ENCODE results near the gene ELOVL3. TPM values are rescaled to one million over a fixed set of nuclear protein-coding genes. Genes with fewer than 3 reads are reported as not detected.

The ELOVL3 gene
- total and polyA plus RNA-seq, 2 of the 13 experiments (the other 11 are each of a cell fraction or from before 2014, with no cell fraction given) = 0.58 to 0.69 TPM

GRCh38 chr10:102195296-102195870 is 30.7 kb upstream of the ELOVL3 start:
- Histone ChIP-seq H3K9ac (ENCODE audit: insufficient read depth, low read depth, low read length) (no peak overlapping the region), H3K79me2 (ENCODE audit: insufficient read depth, low read length) (no peaks in the 10 kb centered on the region), H3K4me2 (ENCODE audit: low read depth, low read length) (no peak overlapping the region), H3K4me1 (ENCODE audit: insufficient read depth, low read length) (0 out of 2 replicates have a peak, but pooled peaks cover 4% of the 10 kb centered on the region), H4K20me1 (ENCODE audit: insufficient read depth, low read length) (no peaks in the 10 kb centered on the region), H2AFZ (ENCODE audit: low read length) (no peak overlapping the region), H3K36me3 (replicated peaks in 1 of 2; ENCODE audit: control insufficient read depth in 1 of 2, insufficient read depth in 2 of 2, low read length in 2 of 2) (no peaks in the 10 kb centered on the region), H3K9me3 (ENCODE audit: low read length) (peaks cover 17% of the 10 kb centered on the region), H3K27me3 (ENCODE audit: control insufficient read depth in 1 of 2, insufficient read depth in 2 of 2, low read length in 2 of 2) (peaks cover 0 to 5% of the 10 kb centered on the region in 2 experiments; a peak in 1 of 5 replicates), H3K27ac (ENCODE audit: extremely low read length, insufficient read depth, low read length) (no peak overlapping the region), H3K4me3 (replicated peaks in 1 of 3; ENCODE audit: insufficient read depth in 1 of 3, low read depth in 2 of 3, low read length in 3 of 3) (no peak overlapping the region)
- intact Hi-C loops (cut with micrococcal nuclease; ENCODE audit: unreplicated experiment) = no loop called here
- in situ Hi-C loops (cut with HindIII; ENCODE audit: extremely low pct_ligation_motif_present, low pct_unique_long_range_greater_than_20kb) = no loop called here
- FAIRE-seq (no peak), DNase-seq (ENCODE audit: low spot score) (no peak), ATAC-seq (no peak)
- no TSS peak for BruUV-seq (replicated peaks)
- CTCF ChIA-PET (ENCODE audit: low intra/inter-chr PET ratio, low total read pairs) = no interaction called here
- WGBS (ENCODE audit: low lambda C conversion rate) = 8% methylated on average over 6 of the region's 6 CpGs
- TF ChIP-seq MED13 (CRISPR knock-in tag; IDR thresholded peaks at IDR 0.05) = no peak
- no peak for TF ChIP-seq ZNF720 (CRISPR knock-in tag; IDR thresholded peaks at IDR 0.05)
- no peak for TF ChIP-seq NFKB2 (CRISPR knock-in tag; IDR thresholded peaks at IDR 0.05; ENCODE audit: borderline replicate concordance)
- TF ChIP-seq CBX1 (IDR thresholded peaks at IDR 0.05; ENCODE audit: low read depth) = no peak
- TF ChIP-seq ZC3H13 (CRISPR knock-in tag; IDR thresholded peaks at IDR 0.05) = no peak
- no peak for TF ChIP-seq CREB3 (CRISPR knock-in tag; IDR thresholded peaks at IDR 0.05)
- TF ChIP-seq ZNF773 (CRISPR knock-in tag; IDR thresholded peaks at IDR 0.05; ENCODE audit: borderline replicate concordance) = no peak
- no peak for TF ChIP-seq ZSCAN25 (CRISPR knock-in tag; IDR thresholded peaks at IDR 0.05)
- no peak for TF ChIP-seq KDM4B (CRISPR knock-in tag; IDR thresholded peaks at IDR 0.05)
- no peak for TF ChIP-seq ZNF275 (CRISPR knock-in tag; IDR thresholded peaks at IDR 0.05; ENCODE audit: borderline replicate concordance)
- POLR2A ChIA-PET = no interaction called here

Measured in HepG2 (cell line).